Measurements from ENCODE around the gene IL21R.
"Not testable (repeated sequence)": the region's sequence is repeated elsewhere in the genome, so short reads cannot be mapped to it uniquely, and the experiment has no call there.

The IL21R gene

DNA sequence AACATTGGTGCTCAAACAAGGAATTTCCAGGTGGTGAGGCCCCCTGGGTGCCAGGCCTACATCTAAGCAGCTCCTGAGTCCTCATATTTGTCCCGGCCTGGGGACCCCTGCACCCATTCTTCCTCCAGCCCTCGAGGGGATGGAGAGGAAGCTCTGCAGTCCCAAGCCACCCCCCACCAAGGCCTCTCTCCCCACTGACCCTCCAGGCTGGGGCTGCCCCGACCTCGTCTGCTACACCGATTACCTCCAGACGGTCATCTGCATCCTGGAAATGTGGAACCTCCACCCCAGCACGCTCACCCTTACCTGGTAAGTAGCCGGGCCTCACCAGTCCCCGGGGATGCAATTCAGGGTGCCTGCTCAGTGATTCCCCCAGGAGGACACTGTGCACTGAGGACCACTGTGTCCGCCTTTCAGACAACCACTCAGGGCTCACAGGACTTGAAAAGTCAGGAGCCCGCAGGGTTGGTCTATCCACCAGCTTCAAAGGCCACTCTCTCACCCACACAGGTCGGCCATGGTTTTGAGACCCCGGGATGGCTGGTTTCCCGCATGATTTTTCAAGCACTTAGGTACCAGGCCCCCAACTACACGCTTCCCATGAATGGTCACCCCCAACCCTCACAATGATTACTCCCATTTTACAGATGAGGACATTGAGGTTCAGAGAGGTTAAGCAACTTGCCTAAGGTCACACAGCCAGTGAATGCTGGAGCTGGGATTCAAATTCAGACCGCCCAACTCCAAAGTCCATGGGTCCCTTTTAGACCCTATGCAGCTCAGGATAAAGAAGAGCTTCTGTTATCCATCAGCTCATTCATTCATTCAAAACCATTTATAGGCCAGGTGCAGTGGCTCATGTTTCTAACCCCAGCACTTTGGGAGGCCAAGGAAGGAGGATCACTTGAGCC, 32.4 kb downstream of the IL21R start:
- intact Hi-C loops (cut with DNase I), result no loop called here
- DNase-seq, result peak in 11 of 42 donors; percentile 1 to 27 (median 15)

DNA sequence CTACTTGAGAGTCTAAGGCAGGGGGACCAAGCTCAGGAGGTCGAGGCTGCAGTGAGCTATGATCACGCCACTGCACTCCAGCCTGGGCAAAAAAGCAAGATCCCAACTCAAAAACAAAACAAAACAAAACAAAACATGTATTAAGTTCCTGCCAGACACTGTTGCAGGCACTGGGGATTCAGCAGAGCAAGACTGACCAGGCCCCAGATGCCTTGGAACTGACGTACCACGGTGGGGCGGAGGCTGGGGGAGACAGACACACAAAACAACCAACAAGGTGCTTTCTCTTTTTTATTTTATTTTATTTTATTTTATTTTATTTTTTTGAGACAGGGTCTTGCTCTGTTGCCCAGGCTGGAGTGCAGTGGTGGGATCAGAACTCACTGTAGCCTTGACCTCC, 33.2 kb downstream of the IL21R start:
- intact Hi-C loops (cut with DNase I), result not testable (repeated sequence)
- peak in 10 of 42 donors; percentile 3 to 39 (median 20) for DNase-seq

DNA sequence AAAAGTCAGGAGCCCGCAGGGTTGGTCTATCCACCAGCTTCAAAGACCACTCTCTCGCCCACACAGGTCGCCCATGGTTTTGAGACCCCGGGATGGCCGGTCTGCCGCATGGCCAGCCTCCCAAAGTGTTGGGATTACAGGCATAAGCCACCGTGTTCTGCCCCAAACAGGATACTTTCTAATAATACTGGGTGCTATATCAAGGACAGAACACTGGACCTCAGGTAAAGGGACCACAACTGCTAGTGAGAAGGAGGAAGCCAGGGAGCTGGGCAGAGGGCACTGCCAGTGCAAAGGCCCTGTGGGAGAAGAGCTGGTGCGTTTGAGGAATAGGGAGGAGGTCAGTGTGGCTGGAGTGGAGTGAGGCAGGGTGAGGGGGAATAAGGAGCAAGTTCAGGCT, 34.1 kb downstream of the IL21R start:
- intact Hi-C loops (cut with DNase I), result no loop called here
- DNase-seq, result peak in 12 of 42 donors; percentile 1 to 27 (median 8)

DNA sequence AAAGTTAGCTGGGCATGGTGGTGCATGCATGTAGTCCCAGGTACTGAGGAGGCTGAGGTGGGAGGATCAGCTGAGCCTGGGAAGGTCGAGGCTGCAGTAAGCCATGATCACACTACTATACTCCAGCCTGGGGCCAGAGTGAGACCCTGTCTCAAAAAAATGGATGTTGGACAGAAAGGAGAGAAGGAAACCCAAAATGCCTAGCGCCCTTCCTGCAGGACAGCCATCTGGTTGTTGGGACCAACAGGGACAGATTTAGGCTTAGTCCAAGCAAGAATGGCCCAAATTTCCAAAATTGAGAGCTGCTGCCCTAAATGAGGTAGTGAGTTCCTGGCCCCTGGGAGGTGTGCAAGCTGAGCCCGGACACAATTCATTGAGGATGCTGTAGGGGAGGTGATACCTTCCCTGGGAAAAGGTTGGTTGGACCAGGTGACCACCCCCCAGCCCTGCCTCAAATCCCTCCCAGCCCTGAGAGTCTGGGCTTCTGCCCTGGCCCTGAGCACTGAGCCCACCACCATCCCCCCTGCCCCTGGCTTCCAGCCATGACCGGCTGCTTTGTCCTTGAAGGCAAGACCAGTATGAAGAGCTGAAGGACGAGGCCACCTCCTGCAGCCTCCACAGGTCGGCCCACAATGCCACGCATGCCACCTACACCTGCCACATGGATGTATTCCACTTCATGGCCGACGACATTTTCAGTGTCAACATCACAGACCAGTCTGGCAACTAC, 35.1 kb downstream of the IL21R start:
- intact Hi-C loops (cut with DNase I), result no loop called here
- peak in 11 of 42 donors; percentile 2 to 39 (median 8) for DNase-seq

DNA sequence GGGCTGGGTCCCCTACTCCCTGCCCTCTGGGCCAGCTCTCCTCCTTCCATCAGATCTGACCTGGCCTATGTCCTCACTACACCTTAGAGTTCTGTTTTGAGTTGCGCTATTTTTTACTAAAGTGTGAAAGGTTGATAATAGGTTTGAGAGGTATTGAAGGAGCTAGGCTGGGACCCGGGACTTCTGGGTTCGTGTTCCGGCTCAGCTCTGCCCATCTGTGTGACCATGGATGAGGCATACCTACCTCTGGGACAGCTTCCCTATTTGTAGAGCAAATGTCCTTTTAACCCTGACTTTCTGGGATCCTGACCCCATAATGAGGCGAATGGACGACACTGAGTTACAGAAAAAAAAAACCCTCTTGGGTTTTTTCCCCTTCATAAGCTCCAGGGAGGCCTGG, 36.0 kb downstream of the IL21R start:
- intact Hi-C loops (cut with DNase I), result no loop called here
- peak in 6 of 42 donors; percentile 1 to 15 (median 4) for DNase-seq

DNA sequence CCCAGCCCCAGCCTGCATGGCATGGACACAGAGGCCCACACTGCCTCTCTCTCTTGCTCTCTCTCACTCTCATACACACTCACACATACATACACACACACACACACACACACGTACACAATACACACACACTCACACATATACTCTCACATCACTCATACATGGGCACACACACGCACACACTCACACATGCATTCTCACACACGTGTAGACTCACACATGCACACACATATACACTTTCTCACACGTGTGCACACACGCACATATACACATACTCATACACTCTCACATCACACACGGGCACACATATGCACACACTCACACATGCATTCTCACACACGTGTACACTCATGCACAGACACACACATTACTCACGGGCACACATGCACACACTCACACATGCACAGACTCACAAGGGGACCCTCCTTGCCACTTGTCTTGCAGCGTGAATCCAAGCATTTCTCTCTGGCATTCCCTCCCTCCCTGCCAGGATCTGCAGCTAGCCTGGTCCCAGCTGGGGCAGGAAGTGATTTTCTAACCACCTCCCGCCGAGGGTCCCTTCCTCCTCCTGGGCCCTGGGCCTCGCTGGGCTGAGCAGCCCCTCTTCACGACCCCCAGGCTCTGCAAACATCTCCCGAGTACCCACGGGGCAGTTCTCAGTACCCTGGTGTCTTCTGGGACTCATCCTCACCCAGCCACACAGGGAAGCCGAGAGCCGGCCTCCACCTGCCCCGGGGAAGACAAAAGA, 37.5 kb downstream of the IL21R start:
- DNase-seq, result peak in 4 of 42 donors; percentile 2 to 18 (median 8)
- intact Hi-C loops (cut with DNase I), result no loop called here

DNA sequence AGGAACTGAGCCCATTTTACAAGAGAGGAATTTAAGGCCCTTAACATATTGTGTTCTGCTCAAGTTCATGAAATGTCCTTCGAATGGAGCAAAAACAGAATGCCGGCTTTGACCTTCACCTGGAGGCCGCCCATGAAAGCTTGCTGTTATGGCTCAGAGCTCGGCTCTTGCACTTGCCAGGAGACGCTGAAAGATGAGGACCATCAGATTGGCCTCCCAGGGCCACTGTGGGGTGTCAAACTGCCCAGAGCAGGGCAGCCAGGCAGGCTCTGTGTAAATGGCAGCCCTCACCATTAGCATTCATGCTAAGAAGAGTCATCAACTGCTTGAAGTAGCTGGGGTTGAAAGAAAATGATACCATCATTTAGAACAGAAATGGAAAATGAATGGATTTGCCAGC, 39.3 kb downstream of the IL21R start:
- intact Hi-C loops (cut with DNase I), result no loop called here
- peak in 2 of 42 donors; percentile 14 to 19 for DNase-seq

DNA sequence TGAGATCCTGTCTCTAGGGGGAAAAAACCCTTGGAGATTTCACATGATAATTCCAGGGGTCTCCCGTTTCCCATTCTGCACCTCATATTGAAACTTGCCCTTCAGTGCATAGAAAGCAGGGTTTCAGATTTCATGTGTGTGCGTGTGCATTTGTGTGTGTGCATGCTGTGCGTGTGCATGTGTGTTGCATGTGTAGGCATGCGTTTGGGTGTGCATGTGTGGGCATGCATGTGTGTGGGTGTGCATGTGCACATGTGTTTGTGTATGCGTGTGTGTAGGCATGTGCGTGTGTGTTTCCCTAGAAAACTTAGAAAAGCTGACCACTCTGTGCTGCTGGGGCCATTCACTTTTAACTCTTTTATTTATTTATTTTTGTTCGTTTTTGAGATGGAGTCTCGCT, 40.0 kb downstream of the IL21R start:
- DNase-seq, result peak in 2 of 42 donors; percentile 8 to 9
- intact Hi-C loops (cut with DNase I), result no loop called here

DNA sequence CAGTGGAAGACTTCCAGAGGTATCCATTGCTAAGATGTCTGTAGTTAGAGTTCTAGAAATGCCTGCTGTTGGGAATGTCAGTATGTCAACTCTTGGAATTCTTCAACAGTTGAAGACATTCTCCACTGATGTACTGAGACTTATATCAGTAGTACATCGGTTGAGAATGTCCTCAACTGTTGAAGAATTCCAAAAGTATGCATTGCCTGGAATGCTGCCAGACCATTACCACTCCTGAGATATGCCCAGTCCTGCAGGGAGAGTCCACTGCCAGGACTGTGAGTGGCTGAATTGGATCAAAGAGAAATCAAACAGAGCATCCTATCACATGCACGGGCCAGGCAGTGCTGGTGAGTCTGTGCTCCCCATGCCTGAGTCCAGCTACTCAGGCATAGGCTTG, 42.0 kb downstream of the IL21R start:
- DNase-seq, result peak in 2 of 42 donors; percentile 5 to 7
- intact Hi-C loops (cut with DNase I), result no loop called here

DNA sequence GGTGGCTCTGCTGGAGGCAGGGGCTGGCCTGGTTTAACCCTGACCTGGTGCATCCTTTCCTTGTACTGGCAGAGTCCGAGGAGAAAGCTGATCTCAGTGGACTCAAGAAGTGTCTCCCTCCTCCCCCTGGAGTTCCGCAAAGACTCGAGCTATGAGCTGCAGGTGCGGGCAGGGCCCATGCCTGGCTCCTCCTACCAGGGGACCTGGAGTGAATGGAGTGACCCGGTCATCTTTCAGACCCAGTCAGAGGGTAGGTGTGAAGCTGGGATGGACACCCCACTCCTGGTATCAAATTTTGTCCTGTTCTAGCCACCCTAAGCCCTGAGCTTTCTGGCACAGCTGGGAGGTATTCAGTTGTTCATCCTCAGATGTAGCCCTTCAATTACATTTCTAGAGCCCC, 42.5 kb downstream of the IL21R start:
- DNase-seq, result peak in 3 of 42 donors; percentile 9 to 27 (median 9)
- intact Hi-C loops (cut with DNase I), result no loop called here

DNA sequence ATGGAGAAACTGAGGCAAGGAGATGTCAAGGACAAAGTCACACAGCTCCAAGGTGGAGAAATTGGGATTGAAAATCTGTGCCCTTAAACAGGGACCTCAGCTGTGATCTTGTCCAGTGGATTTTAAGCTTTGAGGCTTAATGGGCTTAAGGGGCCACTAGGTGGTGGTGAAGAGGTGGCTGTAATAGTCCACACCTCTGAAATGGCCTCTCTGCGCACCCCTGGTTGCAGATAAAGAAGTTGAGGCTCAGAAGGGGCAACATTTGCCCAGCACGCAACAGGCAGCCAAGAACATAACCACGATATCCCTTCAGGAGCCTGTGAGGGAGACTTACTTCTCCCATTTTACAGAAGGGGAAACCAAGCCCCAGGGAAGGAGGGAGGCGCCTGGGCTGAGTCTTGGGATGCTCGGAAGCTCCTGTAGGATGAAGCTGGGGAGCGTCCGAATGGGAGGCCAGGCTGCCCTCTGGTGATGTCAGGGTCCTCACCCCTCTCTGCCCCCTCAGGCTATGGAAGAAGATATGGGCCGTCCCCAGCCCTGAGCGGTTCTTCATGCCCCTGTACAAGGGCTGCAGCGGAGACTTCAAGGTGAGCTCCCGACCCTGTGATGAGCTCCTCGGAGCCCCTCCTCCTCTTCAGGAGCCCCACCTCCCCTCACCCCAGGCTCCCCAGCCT, 43.7 kb downstream of the IL21R start:
- intact Hi-C loops (cut with DNase I), result no loop called here
- DNase-seq, result peak in 2 of 42 donors; percentile 5 to 10

DNA sequence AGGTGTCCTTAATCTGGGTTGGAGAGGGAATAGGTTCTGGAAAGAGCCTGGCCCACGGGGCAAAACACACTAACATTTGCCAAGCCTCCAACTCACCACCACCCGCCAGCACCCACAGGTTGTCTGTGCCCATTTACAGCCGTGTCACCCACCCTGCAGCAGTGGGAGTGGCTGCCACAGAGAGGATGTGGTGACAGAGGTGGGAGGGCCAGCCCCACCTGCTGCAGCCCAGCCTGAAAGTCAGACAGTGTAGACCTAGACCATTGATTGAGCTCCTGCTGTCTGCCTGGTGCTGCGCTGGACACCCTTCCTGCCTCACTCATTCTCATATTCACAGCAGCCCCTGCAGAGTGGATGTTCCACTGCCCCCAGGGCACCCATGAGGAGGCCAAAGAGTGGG, 44.7 kb downstream of the IL21R start:
- DNase-seq, result no peak
- intact Hi-C loops (cut with DNase I), result no loop called here

DNA sequence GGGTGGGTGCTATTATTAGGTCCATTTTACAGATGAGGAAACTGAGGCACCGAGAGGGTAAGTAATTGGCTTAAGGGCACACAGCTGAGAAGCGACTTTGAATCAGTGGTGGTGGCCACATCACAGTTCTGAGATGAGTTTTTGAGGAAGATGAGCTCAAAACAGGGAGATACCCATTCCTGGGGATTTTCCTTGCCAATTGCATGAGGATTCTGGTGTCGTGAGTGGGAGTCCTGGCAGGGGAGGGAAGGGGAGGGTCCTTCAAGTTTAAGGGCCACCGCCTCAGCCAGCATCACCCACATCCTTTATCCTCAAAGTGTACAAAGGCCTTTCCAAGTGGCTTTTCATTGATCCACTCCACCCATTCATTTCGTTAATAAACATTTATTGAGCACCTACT, 45.3 kb downstream of the IL21R start:
- DNase-seq, result no peak
- intact Hi-C loops (cut with DNase I), result no loop called here

DNA sequence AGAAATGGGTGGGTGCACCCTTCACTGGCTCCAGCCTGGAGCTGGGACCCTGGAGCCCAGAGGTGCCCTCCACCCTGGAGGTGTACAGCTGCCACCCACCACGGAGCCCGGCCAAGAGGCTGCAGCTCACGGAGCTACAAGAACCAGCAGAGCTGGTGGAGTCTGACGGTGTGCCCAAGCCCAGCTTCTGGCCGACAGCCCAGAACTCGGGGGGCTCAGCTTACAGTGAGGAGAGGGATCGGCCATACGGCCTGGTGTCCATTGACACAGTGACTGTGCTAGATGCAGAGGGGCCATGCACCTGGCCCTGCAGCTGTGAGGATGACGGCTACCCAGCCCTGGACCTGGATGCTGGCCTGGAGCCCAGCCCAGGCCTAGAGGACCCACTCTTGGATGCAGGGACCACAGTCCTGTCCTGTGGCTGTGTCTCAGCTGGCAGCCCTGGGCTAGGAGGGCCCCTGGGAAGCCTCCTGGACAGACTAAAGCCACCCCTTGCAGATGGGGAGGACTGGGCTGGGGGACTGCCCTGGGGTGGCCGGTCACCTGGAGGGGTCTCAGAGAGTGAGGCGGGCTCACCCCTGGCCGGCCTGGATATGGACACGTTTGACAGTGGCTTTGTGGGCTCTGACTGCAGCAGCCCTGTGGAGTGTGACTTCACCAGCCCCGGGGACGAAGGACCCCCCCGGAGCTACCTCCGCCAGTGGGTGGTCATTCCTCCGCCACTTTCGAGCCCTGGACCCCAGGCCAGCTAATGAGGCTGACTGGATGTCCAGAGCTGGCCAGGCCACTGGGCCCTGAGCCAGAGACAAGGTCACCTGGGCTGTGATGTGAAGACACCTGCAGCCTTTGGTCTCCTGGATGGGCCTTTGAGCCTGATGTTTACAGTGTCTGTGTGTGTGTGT, 46.8 kb downstream of the IL21R start:
- DNase-seq, result no peak
- intact Hi-C loops (cut with DNase I), result no loop called here

DNA sequence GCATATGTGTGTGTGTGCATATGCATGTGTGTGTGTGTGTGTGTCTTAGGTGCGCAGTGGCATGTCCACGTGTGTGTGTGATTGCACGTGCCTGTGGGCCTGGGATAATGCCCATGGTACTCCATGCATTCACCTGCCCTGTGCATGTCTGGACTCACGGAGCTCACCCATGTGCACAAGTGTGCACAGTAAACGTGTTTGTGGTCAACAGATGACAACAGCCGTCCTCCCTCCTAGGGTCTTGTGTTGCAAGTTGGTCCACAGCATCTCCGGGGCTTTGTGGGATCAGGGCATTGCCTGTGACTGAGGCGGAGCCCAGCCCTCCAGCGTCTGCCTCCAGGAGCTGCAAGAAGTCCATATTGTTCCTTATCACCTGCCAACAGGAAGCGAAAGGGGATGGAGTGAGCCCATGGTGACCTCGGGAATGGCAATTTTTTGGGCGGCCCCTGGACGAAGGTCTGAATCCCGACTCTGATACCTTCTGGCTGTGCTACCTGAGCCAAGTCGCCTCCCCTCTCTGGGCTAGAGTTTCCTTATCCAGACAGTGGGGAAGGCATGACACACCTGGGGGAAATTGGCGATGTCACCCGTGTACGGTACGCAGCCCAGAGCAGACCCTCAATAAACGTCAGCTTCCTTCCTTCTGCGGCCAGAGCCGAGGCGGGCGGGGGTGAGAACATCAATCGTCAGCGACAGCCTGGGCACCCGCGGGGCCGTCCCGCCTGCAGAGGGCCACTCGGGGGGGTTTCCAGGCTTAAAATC, 47.6 kb downstream of the IL21R start:
- no peak for DNase-seq
- intact Hi-C loops (cut with DNase I), result loop anchor here (10.0 kb wide), 1 partner anchor 275 kb away; no protein-coding TSS in a partner anchor

DNA sequence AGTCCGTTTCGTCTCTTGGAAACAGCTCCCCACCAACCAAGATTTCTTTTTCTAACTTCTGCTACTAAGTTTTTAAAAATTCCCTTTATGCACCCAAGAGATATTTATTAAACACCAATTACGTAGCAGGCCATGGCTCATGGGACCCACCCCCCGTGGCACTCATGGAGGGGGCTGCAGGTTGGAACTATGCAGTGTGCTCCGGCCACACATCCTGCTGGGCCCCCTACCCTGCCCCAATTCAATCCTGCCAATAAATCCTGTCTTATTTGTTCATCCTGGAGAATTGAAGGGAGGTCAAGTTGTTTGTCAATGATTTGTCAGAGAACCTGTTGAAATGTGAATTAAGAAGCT, 48.2 kb downstream of the IL21R start:
- intact Hi-C loops (cut with DNase I), result loop anchor here (10.0 kb wide), 1 partner anchor 275 kb away; no protein-coding TSS in a partner anchor
- no peak for DNase-seq
